H1 (cell line): Measurements from ENCODE around the gene ASCC3. TPM values are rescaled to one million over a fixed set of nuclear protein-coding genes. Genes with fewer than 3 reads are reported as not detected.
A peak's percentile ranks its signal among the peaks of the same experiment; 100 is the strongest.

ENCODE experiments used
- CTCF ChIA-PET: fragments of 300-600 bp; sonication (Branson Sonifier 250); formaldehyde crosslinking; loops from one replicate; lab custom pipeline; 2021; ENCODE audit not compliant: partially characterized antibody; lab: Charles Lee
- POLR2A ChIA-PET: fragments of 300-600 bp; sonication (Branson Sonifier 250); formaldehyde crosslinking; loops from one replicate; lab custom pipeline; 2021; ENCODE audit warnings: inconsistent platforms; ENCODE audit not compliant: partially characterized antibody; lab: Charles Lee
- DNase-seq, 2 experiments: peaks; one replicate each; pipeline versions ENCODE4 v3.0.0 to v3.0.0-alpha.2; 2010 to 2022; ENCODE audit warnings: low spot score in 2 of 2, low read depth in 1 of 2, mixed read lengths in 1 of 2
- FAIRE-seq: peaks from 2 replicates; lab custom pipeline; 2011; peaks lifted over from hg19 to GRCh38; lab: Jason Lieb, UNC
- H2AFZ ChIP-seq: 2 replicates; pipeline ENCODE4 v1.8.1; 2012; ENCODE audit warnings: low read length, inconsistent platforms
- H2AK5ac ChIP-seq: 2 replicates; pipeline ENCODE4 v1.6.1; 2013; ENCODE audit warnings: low read depth, low read length
- H2BK120ac ChIP-seq: replicated peaks from 2 replicates; pipeline ENCODE3; 2013; ENCODE audit warnings: low read depth, low read length, inconsistent platforms
- H2BK12ac ChIP-seq: 2 replicates; pipeline ENCODE4 v1.6.1; 2013; ENCODE audit warnings: low read depth, low read length
- H2BK15ac ChIP-seq: 2 replicates; pipeline ENCODE4 v1.6.1; 2013; ENCODE audit warnings: low read length
- H2BK20ac ChIP-seq: 2 replicates; pipeline ENCODE4 v1.6.1; 2013; ENCODE audit warnings: low read length
- H2BK5ac ChIP-seq: 2 replicates; pipeline ENCODE4 v1.6.1; 2013; ENCODE audit warnings: low read depth, low read length
- H3K14ac ChIP-seq: 2 replicates; pipeline ENCODE4 v1.6.1; 2013; ENCODE audit warnings: inconsistent platforms; ENCODE audit not compliant: insufficient read length
- H3K18ac ChIP-seq: 2 replicates; pipeline ENCODE4 v1.6.1; 2013; ENCODE audit warnings: low read length; ENCODE audit errors: extremely low read depth
- H3K23ac ChIP-seq: 2 replicates; pipeline ENCODE4 v1.6.1; 2013; ENCODE audit warnings: inconsistent platforms; ENCODE audit not compliant: insufficient read length
- H3K23me2 ChIP-seq: 2 replicates; pipeline ENCODE4 v1.6.1; 2013; ENCODE audit warnings: low read depth, low read length
- H3K27ac ChIP-seq: 2 replicates; pipeline ENCODE4 v1.6.1; 2011; ENCODE audit warnings: low read depth, low read length, inconsistent platforms
- H3K27me3 ChIP-seq, 4 experiments: replicated peaks in 1 of 4; 1 replicate in 1 of 4; 2 replicates in 3 of 4; pipeline versions ENCODE4 v1.6.1 to v1.8.1; 2011 to 2013; ENCODE audit warnings: low read length in 3 of 4, mild to moderate bottlenecking in 3 of 4, inconsistent platforms in 2 of 4, mixed read lengths in 2 of 4, moderate library complexity in 1 of 4; ENCODE audit not compliant: control insufficient read depth in 3 of 4, insufficient read depth in 3 of 4; ENCODE audit errors: extremely low read depth in 1 of 4
- H3K36me3 ChIP-seq, 4 experiments: 2 replicates each; pipeline versions ENCODE4 v1.6.1 to v1.8.1; 2011 to 2013; ENCODE audit warnings: mild to moderate bottlenecking in 4 of 4, low read length in 3 of 4, moderate library complexity in 2 of 4, control low read depth in 1 of 4, inconsistent platforms in 1 of 4; ENCODE audit not compliant: insufficient read depth in 4 of 4, control insufficient read depth in 2 of 4
- H3K4ac ChIP-seq: replicated peaks from 2 replicates; pipeline ENCODE3; 2013; ENCODE audit warnings: low read length, low read depth, mixed read lengths, inconsistent platforms; ENCODE audit not compliant: insufficient read length
- H3K4me1 ChIP-seq, 4 experiments: replicated peaks in 1 of 4; 1 replicate in 1 of 4; 2 replicates in 3 of 4; pipeline versions ENCODE4 v1.6.1 to v1.8.1; 2011 to 2013; ENCODE audit warnings: low read length in 3 of 4, inconsistent platforms in 2 of 4, mixed read lengths in 1 of 4; ENCODE audit not compliant: insufficient read depth in 4 of 4, control insufficient read depth in 3 of 4
- H3K4me2 ChIP-seq, 2 experiments: 2 replicates each; pipeline versions ENCODE4 v1.6.1 to v1.8.1; 2011 to 2013; ENCODE audit warnings: low read depth in 2 of 2, low read length in 2 of 2, control low read depth in 1 of 2, inconsistent platforms in 1 of 2, mild to moderate bottlenecking in 1 of 2; ENCODE audit not compliant: insufficient read depth in 1 of 2
- H3K4me3 ChIP-seq, 4 experiments: fragments of 200-600, 300-600 bp in 1 of 4; sonication (generic), shearing (Covaris generic), sonication (Bioruptor Twin) in 1 of 4; 2 replicates each; pipeline versions ENCODE4 v1.5.1 to v1.8.1; 2011 to 2016; ENCODE audit warnings: low read length in 4 of 4, low read depth in 3 of 4, control low read depth in 2 of 4, inconsistent platforms in 2 of 4, mild to moderate bottlenecking in 2 of 4, mixed read lengths in 1 of 4, moderate library complexity in 1 of 4; ENCODE audit not compliant: insufficient read depth in 2 of 4; ENCODE audit errors: extremely low read depth in 1 of 4
- H3K56ac ChIP-seq: replicated peaks from 2 replicates; pipeline ENCODE3; 2013; ENCODE audit warnings: low read depth, mild to moderate bottlenecking, mixed read lengths, low read length, inconsistent platforms; ENCODE audit not compliant: insufficient read length
- H3K79me1 ChIP-seq: 2 replicates; pipeline ENCODE4 v1.6.1; 2013; ENCODE audit warnings: low read depth, low read length, control low read depth
- H3K79me2 ChIP-seq, 2 experiments: 2 replicates each; pipeline versions ENCODE4 v1.6.1 to v1.8.1; 2012 to 2013; ENCODE audit warnings: low read length in 2 of 2, mild to moderate bottlenecking in 2 of 2, inconsistent platforms in 1 of 2; ENCODE audit not compliant: insufficient read depth in 2 of 2, control insufficient read depth in 1 of 2
- H3K9ac ChIP-seq, 4 experiments: replicated peaks in 1 of 4; 1 replicate in 1 of 4; 2 replicates in 3 of 4; pipeline versions ENCODE4 v1.6.1 to v1.8.1; 2011 to 2013; ENCODE audit warnings: low read depth in 3 of 4, low read length in 3 of 4, control low read depth in 2 of 4, mild to moderate bottlenecking in 2 of 4, moderate library complexity in 2 of 4, inconsistent platforms in 1 of 4; ENCODE audit errors: extremely low read depth in 1 of 4
- H3K9me3 ChIP-seq, 2 experiments: 2 replicates each; pipeline versions ENCODE4 v1.6.1 to v1.8.1; 2012 to 2013; ENCODE audit warnings: mild to moderate bottlenecking in 2 of 2, moderate library complexity in 2 of 2, control low read depth in 1 of 2, inconsistent platforms in 1 of 2, low read depth in 1 of 2, low read length in 1 of 2, mixed read lengths in 1 of 2; ENCODE audit not compliant: insufficient read depth in 2 of 2
- H4K20me1 ChIP-seq, 2 experiments: replicated peaks in 1 of 2; 2 replicates each; pipeline versions ENCODE3 to v1.8.1; 2011 to 2013; ENCODE audit warnings: inconsistent platforms in 2 of 2, low read length in 2 of 2, mild to moderate bottlenecking in 1 of 2; ENCODE audit not compliant: insufficient read depth in 2 of 2, control insufficient read depth in 1 of 2
- H4K5ac ChIP-seq: 2 replicates; pipeline ENCODE4 v1.6.1; 2013; ENCODE audit warnings: low read length, low read depth, mixed read lengths, inconsistent platforms; ENCODE audit not compliant: insufficient read length
- H4K8ac ChIP-seq: 2 replicates; pipeline ENCODE4 v1.8.0; 2013; ENCODE audit warnings: mild to moderate bottlenecking, moderate library complexity, low read length, inconsistent platforms; ENCODE audit not compliant: insufficient read depth; ENCODE audit errors: extremely low read depth
- H4K91ac ChIP-seq: replicated peaks from 2 replicates; pipeline ENCODE3; 2013; ENCODE audit warnings: low read length, mixed read lengths, inconsistent platforms; ENCODE audit not compliant: insufficient read length
- WGBS, 2 experiments: shearing (Covaris generic) in 1 of 2; methylation state at CpG; one replicate each; pipeline versions ENCODE4 v1.1.6 to v1.1.7; 2013 to 2015; ENCODE audit warnings: low lambda C conversion rate in 2 of 2, mixed read lengths in 2 of 2, inconsistent platforms in 1 of 2, low coverage in 1 of 2, missing lambda C conversion rate in 1 of 2; ENCODE audit not compliant: insufficient replicate concordance in 2 of 2, insufficient coverage in 1 of 2, insufficient read length in 1 of 2; ENCODE audit errors: extremely low coverage in 1 of 2, missing lambda C conversion rate in 1 of 2; 5-methylcytosine and 5-hydroxymethylcytosine counted together
- polyA plus RNA-seq, 7 experiments: library from polyadenylated mRNA; depleted of rRNA in 3 of 7; stranded (reverse) in 5 of 7; unstranded in 2 of 7; fragments of >200 nt in 5 of 7; fragments of 200-250 nt in 2 of 7; gene quantifications; 1 replicate in 5 of 7; 2 replicates in 1 of 7; 4 replicates in 1 of 7; pipeline versions ENCODE4 v1.2.1 to v1.2.3, GENCODE V29; 2011 to 2013; ENCODE audit warnings: missing spikeins in 2 of 7, mixed read lengths in 2 of 7
- total RNA-seq: library from RNA; stranded (reverse); fragmentation: NEBNext Ultra II Directional; extraction: Animal tissue kit (Norgen Biotek cat#: 25700); gene quantifications from 2 replicates; pipeline ENCODE4 v1.2.1, GENCODE V29; 2021

ASCC3 gene
- total and polyA plus RNA-seq, 2 of the 8 experiments (the other 6 are each of a cell fraction or from before 2014, with no cell fraction given) = 37.5 to 77.8 TPM

DNA sequence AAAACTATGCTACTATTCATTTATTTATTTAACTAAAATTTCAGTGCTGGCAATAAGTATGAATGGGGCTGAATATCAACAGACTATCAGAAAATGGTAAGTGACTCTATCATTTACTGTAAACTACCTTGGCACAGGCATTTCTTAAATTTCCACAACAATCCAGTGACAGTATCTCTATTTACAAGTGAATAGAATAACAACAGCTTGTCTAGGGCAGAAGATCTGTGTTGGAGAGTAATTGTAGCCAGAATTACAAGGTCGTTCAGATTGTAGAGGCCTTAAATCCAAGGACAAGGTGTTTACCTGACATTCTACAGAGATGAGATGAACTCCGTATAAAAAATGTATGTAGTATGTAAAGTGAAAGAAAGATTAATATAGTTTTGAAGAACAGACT, 222.6 kb downstream of the ASCC3 start:
- Histone ChIP-seq H2BK15ac (no peak overlapping the region), H3K27me3 (no peaks in the 10 kb centered on the region), H4K8ac (no peak overlapping the region), H4K20me1 (no peaks in the 10 kb centered on the region), H3K23me2 (no peaks in the 10 kb centered on the region), H3K79me2 (no peaks in the 10 kb centered on the region), H3K14ac (no peak overlapping the region), H4K91ac (no peak overlapping the region), H3K27ac (no peak overlapping the region), H3K4ac (no peak overlapping the region), H2AK5ac (no peak overlapping the region), H2BK20ac (no peak overlapping the region), H3K23ac (no peak overlapping the region), H3K4me3 (peak overlapping the region in 1 of 4 experiments; percentile 22; a peak in 1 of 8 replicates), H3K56ac (no peak overlapping the region), H3K9me3 (no peaks in the 10 kb centered on the region), H4K5ac (no peak overlapping the region), H2BK5ac (no peak overlapping the region), H3K18ac (no peak overlapping the region), H3K79me1 (no peaks in the 10 kb centered on the region), H2BK120ac (no peak overlapping the region), H3K9ac (no peak overlapping the region), H3K4me2 (0 out of 4 replicates have a peak overlapping the region, but pooled peaks of 1 of the 2 experiments have one; percentile 9), H2BK12ac (no peak overlapping the region), H3K4me1 (peaks cover 0 to 6% (median 1%) of the 10 kb centered on the region in 4 experiments; a peak in 5 of 7 replicates), H3K36me3 (peaks cover 0 to 8% (median 0%) of the 10 kb centered on the region in 4 experiments; a peak in 2 of 8 replicates), H2AFZ (no peak overlapping the region)
- no peak for FAIRE-seq
- ChIA-PET POLR2A (no interaction called here), CTCF (interaction anchor here (0.6 to 1.2 kb wide), 2 partner anchors 45 to 536 kb away, joined by 3 read pairs; no protein-coding TSS in a partner anchor)
- no peak for DNase-seq
- 38% methylated on average over 2 of the region's 2 CpGs; no CpG with 5 or more reads in 1 of the 2 experiments for WGBS, 2 experiments
